ENCODE measurements around the gene GSS. TPM values are rescaled to one million over a fixed set of nuclear protein-coding genes. Genes with fewer than 3 reads are reported as not detected.

Gene GSS
- total RNA-seq, 2 donors from 2014 or later = 36.5 to 40.5 TPM

- Histone ChIP-seq H3K27me3 (replicated peaks; ENCODE audit: insufficient read depth) (no peaks in the 10 kb centered on the region), H3K9me3 (no peaks in the 10 kb centered on the region), H3K27ac (no peak overlapping the region), H3K36me3 (no peaks in the 10 kb centered on the region), H3K4me1 (ENCODE audit: control insufficient read depth in 1 of 2, low read depth in 2 of 2) (no peaks in the 10 kb centered on the region), H3K4me3 (no peak overlapping the region)
- no peak for TF ChIP-seq CTCF (IDR thresholded peaks at IDR 0.05)
- DNase-seq (ENCODE audit: low spot score) = no peak
- no peak for ATAC-seq (ENCODE audit: insufficient number of reproducible peaks, low FRiP score, low read depth)
These were observed 20.7 kb upstream of the GSS start for GRCh38 chr20:34976286-34976685.

- Histone ChIP-seq H3K9me3 (no peaks in the 10 kb centered on the region), H3K27ac (no peak overlapping the region), H3K36me3 (no peaks in the 10 kb centered on the region), H3K4me1 (ENCODE audit: control insufficient read depth in 1 of 2, low read depth in 2 of 2) (no peaks in the 10 kb centered on the region), H3K27me3 (replicated peaks; ENCODE audit: insufficient read depth) (no peaks in the 10 kb centered on the region), H3K4me3 (no peak overlapping the region)
- no peak for TF ChIP-seq CTCF (IDR thresholded peaks at IDR 0.05)
- ATAC-seq (ENCODE audit: insufficient number of reproducible peaks, low FRiP score, low read depth) (no peak), DNase-seq (ENCODE audit: low spot score) (no peak)
These were observed 18.6 kb upstream of the GSS start for GRCh38 chr20:34974246-34974645.

GRCh38 chr20:34971561-34972235, 16.1 kb upstream of the GSS start:
- no peaks in the 10 kb centered on the region for H3K4me1 ChIP-seq (ENCODE audit: control insufficient read depth in 1 of 2, low read depth in 2 of 2)
- no peak for DNase-seq (ENCODE audit: low spot score)
- no peak for TF ChIP-seq CTCF (IDR thresholded peaks at IDR 0.05)
- no peak overlapping the region for H3K27ac ChIP-seq
- H3K27me3 ChIP-seq (replicated peaks; ENCODE audit: insufficient read depth) = no peaks in the 10 kb centered on the region
- ATAC-seq (ENCODE audit: insufficient number of reproducible peaks, low FRiP score, low read depth) = no peak
- H3K9me3 ChIP-seq = no peaks in the 10 kb centered on the region
- no peaks in the 10 kb centered on the region for H3K36me3 ChIP-seq
- no peak overlapping the region for H3K4me3 ChIP-seq

GRCh38 chr20:34970846-34971560, 15.4 kb upstream of the GSS start:
- Histone ChIP-seq H3K27me3 (replicated peaks; ENCODE audit: insufficient read depth) (no peaks in the 10 kb centered on the region), H3K36me3 (no peaks in the 10 kb centered on the region), H3K4me3 (no peak overlapping the region), H3K27ac (no peak overlapping the region), H3K4me1 (ENCODE audit: control insufficient read depth in 1 of 2, low read depth in 2 of 2) (no peaks in the 10 kb centered on the region), H3K9me3 (no peaks in the 10 kb centered on the region)
- TF ChIP-seq CTCF (IDR thresholded peaks at IDR 0.05) = no peak
- ATAC-seq (ENCODE audit: insufficient number of reproducible peaks, low FRiP score, low read depth) (no peak), DNase-seq (ENCODE audit: low spot score) (no peak)

- no peak overlapping the region for H3K27ac ChIP-seq
- TF ChIP-seq CTCF (IDR thresholded peaks at IDR 0.05) = no peak
- H3K4me1 ChIP-seq (ENCODE audit: control insufficient read depth in 1 of 2, low read depth in 2 of 2) = no peaks in the 10 kb centered on the region
- ATAC-seq (ENCODE audit: insufficient number of reproducible peaks, low FRiP score, low read depth) (no peak), DNase-seq (ENCODE audit: low spot score) (no peak)
- no peak overlapping the region for H3K4me3 ChIP-seq
- H3K9me3 ChIP-seq = no peaks in the 10 kb centered on the region
- H3K27me3 ChIP-seq (replicated peaks; ENCODE audit: insufficient read depth) = no peaks in the 10 kb centered on the region
- H3K36me3 ChIP-seq = no peaks in the 10 kb centered on the region
These were observed 14.7 kb upstream of the GSS start for GRCh38 chr20:34970193-34970840.
